HG03520 (cell line): ENCODE data around the gene UQCRQ.
A peak's percentile ranks its signal among the peaks of the same experiment; 100 is the strongest.

Experiments used
- ATAC-seq: cut with Tn5 transposase; IDR thresholded peaks from one replicate; pipeline ENCODE4 v1.9.1; 2021; ENCODE audit warnings: mild to moderate bottlenecking, moderate library complexity; ENCODE audit not compliant: unreplicated experiment

The UQCRQ gene

DNA sequence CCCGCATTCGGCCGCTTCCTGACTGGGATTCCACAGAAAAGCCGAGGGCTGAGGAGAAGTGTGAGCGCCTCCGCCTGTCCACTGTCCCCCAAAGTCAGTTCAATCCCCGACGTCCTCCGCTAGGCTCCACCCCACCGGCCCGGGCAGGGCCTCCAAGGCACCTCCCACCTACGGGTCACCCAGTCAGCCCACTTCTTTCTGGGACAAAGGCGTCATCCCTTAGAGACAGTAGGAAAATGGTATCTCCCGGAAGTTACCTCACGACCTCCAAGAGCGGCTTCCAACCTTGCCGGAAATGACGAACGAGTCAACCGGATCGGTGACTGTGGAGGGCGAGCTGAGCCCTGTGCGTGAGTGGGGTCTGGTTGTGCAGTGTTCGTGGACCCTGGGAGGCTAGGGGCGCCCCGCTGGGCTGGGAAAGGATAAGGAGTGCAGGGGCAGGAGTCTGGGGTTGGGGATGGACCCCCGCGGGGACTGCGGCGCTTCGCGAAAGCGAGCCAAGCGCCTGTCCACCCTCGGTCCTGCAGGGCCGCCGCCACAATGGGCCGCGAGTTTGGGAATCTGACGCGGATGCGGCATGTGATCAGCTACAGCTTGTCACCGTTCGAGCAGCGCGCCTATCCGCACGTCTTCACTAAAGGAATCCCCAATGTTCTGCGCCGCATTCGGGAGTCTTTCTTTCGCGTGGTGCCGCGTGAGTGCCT, at the start of gene UQCRQ, which contains the start of gene GDF9:
Gene UQCRQ (plus strand): TSS at position 301 of the 704 bp plus-strand sequence. CDS start 240 bp downstream, at position 541.
Gene GDF9 (minus strand): TSS at position 128 of the 704 bp plus-strand sequence. CDS start 1,936 bp downstream, outside the sequence.
- peak; percentile 98 for ATAC-seq

- no peak for ATAC-seq
Observed at GRCh38 chr5:132817011-132817410, 49.4 kb upstream of the UQCRQ start.

DNA sequence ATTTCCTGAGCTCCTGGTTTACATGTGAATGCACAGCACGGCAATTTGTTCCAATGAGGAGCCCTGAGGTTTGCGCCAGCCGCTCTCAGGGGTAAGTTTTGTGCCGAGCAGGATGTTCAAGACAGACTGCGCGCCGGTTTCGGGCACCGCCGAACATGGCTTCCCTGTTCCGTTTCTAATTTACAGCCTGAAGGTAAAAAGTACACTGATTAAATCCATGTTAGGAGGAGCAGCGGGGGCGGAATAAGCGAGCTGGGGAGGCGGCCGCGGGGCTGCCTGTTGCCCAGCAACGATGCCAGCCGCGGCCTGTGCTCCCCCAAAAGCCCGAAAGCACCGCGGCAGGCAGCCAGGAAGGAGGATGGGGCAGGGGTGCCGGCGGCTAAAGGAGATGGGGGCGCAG, 47.0 kb upstream of the UQCRQ start:
- no peak for ATAC-seq

DNA sequence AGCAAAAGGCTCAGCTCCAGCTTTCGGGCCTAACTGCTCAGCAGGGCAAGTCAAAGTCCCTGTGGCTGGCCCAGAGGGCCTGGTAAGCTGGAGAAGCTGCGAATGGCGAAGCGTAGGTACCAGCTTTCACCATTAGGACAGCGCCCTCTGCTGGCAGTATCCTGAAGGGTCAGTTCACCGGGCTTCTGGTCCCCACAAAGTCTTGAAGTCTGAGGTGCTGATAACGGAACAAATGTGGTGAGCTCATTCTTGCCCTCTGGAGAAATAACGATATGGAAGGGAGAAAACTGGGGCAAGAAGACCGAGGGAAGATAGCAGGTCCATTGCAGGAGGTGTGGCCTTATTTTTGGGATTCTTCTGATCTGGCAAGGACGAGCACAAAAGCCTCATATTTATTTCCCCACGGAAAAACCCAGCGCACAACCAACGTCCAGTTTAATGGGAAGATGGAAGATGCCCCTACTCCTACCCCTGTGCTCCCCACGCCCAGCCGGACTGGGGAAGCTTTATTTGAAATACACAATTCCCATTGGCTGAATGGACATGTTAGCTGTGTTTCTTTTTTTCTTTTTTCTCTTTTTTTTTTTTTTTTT, 46.2 kb upstream of the UQCRQ start:
- ATAC-seq, result peak; percentile 65

DNA sequence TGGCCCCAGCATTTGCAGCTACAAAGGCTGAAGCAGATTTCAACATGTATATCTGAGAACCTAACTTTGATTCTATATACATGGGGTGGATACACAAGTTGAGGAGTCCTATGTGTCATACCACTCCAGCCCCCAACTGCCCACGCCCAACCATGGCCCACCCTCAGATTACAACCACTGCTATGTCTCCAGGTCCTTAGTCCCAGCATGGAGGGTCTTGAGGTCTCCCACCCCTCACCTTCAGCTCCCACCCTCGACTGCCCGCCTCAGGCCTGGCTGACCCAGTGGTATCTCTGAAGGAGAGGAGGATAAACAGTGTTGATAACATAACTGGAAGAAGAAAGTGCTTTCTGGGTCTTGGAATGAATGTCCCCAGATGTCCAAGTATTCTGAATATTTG, 45.1 kb upstream of the UQCRQ start:
- no peak for ATAC-seq

DNA sequence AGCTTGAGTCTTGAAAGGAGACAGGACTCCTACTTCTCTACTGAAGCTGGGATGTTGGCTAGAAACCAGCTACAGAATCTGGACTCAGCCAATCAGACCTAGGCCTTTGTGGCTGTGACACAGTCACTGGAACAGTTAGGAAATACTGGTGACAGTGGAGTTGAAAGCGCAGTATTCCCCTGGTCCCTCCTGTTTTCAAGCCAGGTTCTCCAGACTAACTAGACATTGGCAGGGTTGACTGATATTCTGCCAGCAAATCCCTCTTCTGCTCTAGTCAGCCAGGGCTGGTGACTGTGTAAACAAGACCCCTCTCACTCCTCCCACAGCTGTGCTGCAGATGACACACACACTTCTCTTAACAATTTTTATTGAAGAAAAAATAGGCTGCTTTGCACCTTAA, 44.7 kb upstream of the UQCRQ start:
- ATAC-seq, result no peak

GRCh38 chr5:132822650-132823480, 43.6 kb upstream of the UQCRQ start:
- no peak for ATAC-seq

DNA sequence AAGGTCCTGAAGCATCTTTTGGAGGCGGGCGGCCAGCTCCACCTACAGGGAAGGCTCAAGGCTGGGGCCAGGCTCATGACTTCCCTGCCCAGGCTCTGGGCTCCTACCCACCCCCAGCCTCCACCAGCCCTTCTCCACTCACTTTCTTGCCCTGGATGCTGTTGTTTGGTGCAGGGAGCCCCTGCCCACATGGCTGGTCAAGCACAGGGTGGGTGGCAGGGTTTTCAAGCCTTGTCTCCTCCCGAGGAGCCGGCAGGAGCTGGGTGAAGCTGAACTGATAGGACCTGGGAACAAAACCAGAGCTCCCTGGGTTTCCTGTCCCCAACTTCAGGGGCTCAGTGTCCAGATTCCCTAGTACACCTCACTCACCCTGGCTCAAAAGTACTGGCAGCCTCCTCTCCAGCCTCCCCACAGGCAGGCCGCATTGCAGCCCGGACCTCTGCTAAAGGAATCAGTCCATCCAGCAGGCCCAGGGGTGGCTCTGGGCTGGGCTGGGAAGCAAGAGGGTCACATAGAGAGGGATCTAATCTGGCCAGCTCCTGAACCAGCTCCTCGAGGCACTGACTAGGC, 42.9 kb upstream of the UQCRQ start:
- ATAC-seq, result no peak

DNA sequence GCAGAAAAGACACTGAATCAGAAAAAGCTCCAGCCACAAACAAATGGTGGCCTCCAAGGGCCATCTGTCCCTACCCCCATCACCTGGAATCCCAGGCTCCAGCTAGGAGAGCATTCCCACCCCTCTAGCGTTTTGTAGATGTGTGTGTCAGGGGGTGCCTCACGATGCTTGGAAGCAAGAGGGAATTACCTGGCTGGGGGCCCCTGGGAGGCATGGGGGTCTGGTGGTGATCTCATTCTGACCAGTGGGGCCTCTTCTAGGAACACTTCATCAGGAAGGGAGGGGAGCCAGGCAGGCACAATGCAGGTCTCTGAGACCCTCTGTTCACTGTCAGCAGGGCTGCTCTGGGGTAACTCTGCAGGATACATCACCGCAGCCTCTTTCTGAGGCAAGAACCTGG, 42.0 kb upstream of the UQCRQ start:
- ATAC-seq, result no peak

DNA sequence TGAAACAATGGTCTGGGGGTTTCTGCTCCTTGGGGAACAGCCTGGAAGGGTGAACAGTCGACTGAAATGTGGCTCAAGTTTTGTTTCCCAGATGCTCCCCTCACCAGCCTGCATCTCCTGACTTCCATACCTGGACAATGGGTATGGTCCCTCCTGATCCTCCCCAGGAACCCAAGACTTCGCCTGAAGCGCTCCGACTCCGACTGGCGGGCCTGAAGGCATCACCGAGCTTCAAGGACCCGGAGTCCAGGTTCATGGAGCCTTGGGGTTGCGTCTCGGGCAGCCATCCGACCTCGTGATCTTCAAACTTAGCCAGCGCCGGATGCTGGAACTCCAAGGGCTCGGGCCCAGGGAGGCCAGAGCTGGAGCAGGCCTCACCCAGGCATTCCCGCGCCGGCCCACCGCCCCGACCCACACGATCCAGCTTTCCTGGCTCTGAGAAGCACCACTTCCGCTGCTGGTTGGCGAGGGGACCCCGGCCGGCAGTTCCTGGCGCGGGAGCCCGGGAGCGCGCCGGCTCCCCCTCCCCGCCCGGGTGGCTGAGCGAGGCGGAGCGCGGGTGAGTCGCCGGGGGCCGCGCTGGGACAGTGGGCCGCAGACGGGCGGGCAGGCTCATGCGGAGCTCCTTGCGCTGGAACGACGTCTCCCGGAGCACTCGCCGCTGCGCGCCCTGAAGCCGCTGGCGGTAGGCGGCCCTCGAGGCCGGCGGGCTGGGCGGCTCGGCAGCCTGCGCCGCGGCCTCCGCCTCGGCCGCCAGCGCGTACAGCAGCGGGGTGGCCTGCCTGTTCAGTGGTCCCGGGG, 41.2 kb upstream of the UQCRQ start:
- ATAC-seq, result no peak

- no peak for ATAC-seq
Observed at GRCh38 chr5:132825834-132826391, 40.5 kb upstream of the UQCRQ start.

- ATAC-seq, result no peak
Observed at GRCh38 chr5:132826424-132827082, 39.9 kb upstream of the UQCRQ start.

GRCh38 chr5:132827943-132828673, 38.3 kb upstream of the UQCRQ start:
- ATAC-seq, result no peak

DNA sequence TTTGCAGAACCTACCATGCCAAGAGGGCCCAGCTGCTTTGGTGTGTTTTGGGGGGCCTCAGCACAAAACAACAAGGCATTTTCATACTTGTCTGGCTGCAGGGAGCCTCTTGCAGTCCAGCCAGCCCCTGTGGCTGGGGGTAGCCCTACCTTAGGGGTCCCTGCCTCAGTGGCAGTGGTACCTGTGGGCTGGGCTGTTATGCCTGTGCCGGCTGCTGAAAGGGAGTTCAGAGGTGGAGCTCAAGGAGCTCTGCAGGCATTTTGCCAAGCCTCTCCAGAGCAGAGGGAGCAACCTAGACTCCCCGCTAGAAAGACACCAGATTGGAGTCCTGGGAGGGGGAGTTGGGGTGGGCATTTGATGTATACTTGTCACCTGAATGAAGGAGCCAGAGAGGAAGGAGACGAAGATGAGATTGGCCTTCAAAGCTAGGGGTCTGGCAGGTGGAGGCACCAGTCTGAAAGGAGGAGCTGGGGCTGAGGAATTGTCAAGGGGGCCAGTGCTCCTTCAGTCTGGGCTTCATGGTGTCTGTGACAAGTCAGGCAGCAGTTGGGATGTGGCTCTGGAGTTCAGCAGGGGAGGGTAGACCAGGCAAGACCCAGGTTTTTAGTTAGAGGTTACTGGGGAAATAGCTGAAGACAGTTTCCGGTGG, 37.5 kb upstream of the UQCRQ start:
- no peak for ATAC-seq

DNA sequence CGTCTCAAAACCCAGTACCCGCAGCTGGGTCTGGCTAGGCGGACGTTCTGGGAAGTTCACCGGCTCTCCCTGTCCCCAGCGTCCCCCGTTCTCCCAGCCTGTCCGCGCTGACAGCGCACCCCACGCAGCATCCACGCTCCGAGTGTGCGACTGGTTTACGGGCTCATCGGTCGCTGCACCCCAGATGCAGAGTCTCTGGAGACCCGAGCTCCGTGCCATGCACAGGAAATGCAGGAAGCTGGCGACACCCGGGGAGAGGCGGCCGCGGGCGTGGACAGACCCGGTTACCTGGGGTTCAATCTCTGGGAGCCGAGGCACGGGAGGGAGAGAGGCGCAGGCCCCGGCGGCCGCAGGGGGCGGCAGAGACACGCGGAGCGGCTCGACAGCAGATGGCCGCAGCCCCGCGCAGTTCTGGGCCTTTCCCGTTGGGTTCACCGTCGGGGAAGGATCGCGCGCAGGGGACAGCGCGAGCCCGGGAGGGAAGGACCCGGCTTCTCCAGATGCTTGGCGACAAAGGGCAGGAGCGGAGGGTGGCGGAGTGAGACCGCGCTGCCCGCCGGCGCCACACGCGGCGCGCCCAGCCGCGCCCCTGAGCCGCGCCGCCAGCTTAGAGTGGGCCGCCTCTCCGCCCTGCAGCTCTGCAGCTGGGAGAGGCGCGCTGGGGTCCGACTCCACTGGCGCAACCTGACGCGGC, 36.6 kb upstream of the UQCRQ start:
- peak; percentile 69 for ATAC-seq

DNA sequence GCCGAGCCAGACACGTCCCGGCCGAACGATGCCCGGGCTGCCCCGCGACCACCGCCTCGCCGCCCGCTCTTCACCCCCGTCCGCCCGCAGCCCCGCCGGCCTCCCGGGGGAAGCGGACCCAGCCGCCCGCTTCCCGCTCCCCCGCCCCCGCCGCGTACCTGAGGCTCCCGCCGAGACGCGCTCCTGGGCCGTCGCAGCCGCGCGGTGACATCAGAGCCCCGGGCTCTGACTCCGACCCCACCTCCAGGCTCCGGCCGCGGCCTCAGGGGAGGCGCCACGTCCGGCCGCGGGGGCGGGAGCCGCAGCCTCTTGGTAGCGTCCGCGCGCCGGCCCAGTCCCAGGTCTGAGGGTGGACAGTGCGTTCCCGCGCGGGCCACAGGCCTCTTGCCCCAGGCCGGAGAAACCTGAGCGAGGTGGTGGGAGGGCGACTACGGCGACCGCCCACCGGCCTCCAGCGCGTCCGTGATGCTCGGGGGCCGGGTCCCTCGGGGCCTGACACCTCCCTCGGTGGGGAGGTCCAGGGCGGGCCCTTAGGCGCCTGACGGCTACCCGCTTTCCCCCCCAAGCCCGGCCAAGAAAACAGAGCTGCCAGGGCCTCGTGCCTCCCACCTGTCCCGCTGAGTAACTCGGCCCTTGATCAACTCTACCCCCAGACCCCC, 35.9 kb upstream of the UQCRQ start, which contains the start of gene SHROOM1:
Gene SHROOM1 (minus strand): TSS at position 212 of the 659 bp plus-strand sequence. CDS start 4,507 bp downstream, outside the sequence.
- ATAC-seq, result peak; percentile 60
